SK-N-SH treated with all-trans-retinoic acid at 6 μM for 48 hours (cell line): ENCODE results near the gene PDK3.

ENCODE experiments used
- ARNTL ChIP-seq: fragments of 450-650 bp; formaldehyde crosslinking; IDR thresholded peaks from 2 replicates; pipeline ENCODE4 v1.5.0; 2020; ENCODE audit warnings: low read depth, mild to moderate bottlenecking, moderate library complexity, borderline replicate concordance
- CSDC2 ChIP-seq: fragments of 250-450 bp; sonication (Bioruptor Pico); IDR thresholded peaks from 2 replicates; pipeline ENCODE4 v1.5.0; 2020; ENCODE audit warnings: mild to moderate bottlenecking, moderate library complexity
- PPARA ChIP-seq: fragments of 250-450 bp; sonication (Bioruptor Pico); IDR thresholded peaks from 2 replicates; pipeline ENCODE4 v1.5.0; 2020; ENCODE audit warnings: mild to moderate bottlenecking, borderline replicate concordance
- ZFP3 ChIP-seq: fragments of 250-450 bp; sonication (Bioruptor Pico); IDR thresholded peaks from 2 replicates; pipeline ENCODE4 v1.5.0; 2020; ENCODE audit warnings: mild to moderate bottlenecking, moderate library complexity

DNA sequence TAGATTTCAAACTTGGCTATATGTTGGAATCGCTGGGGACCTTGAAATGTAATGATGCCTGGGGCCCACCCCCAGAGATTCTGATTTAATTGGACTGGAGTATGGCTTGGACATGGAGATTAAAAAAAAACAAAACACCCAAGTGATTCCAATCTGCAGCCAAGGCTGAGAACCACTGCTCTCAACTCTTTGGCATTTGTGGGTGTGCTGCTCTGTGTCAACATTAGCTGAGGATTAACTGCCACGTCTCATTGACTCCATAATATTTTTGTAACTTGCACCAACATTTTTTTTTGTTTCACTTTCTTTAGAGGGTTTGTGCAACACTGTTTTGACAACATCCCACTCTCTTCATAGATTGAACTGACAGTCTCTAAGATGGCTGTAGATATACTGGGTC is 41.1 kb upstream of the PDK3 start:
- TF ChIP-seq CSDC2 (no peak), ZFP3 (CRISPR knock-in tag) (no peak), PPARA (CRISPR knock-in tag) (no peak), ARNTL (CRISPR knock-in tag) (no peak)
